Measurements from ENCODE around the gene FOXD4L1. TPM values are rescaled to one million over a fixed set of nuclear protein-coding genes. Genes with fewer than 3 reads are reported as not detected.
A peak's percentile ranks its signal among the peaks of the same experiment; 100 is the strongest.
"Not testable (repeated sequence)": the region's sequence is repeated elsewhere in the genome, so short reads cannot be mapped to it uniquely, and the experiment has no call there.

Gene FOXD4L1
- total and polyA plus RNA-seq, 9 of the 15 experiments (the other 6 are each of a cell fraction or from before 2014, with no cell fraction given), result 0.06 to 0.47 (median 0.22) TPM; not detected in 2

DNA sequence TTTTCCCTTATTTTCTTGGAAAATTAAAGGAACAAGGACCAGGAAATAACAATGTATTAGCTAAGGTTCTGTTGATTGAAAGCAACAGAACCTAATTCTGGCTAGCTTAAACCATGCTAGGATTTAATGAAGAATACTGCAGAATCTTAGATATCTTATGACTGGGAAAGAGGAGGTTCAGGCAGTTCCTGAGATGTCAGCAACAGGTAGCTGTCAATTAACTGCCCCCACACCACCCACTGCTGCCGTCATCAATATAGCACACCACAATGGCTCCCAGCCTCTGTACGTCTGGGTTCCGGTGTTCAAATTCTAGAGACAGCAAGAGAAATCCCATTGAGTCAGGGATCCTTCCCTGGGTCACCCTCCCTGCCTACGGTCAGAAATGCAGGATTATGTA is 34.5 kb downstream of the FOXD4L1 start:
- WGBS (ENCODE audit: insufficient coverage, low coverage, missing lambda C conversion rate), result no CpG with 5 or more reads among the region's 4 CpGs
- H3K36me3 ChIP-seq (ENCODE audit: control insufficient read depth, insufficient read depth, low read length); in situ Hi-C loops (cut with MboI); H2AFZ ChIP-seq (ENCODE audit: low read depth, low read length); H3K9ac ChIP-seq (ENCODE audit: insufficient read depth in 1 of 2, low read depth in 2 of 2, low read length in 2 of 2); ATAC-seq; H4K20me1 ChIP-seq (replicated peaks; ENCODE audit: control insufficient read depth, insufficient read depth, low read length); H3K79me2 ChIP-seq (ENCODE audit: control insufficient read depth, insufficient read depth, low read length); H3K9me3 ChIP-seq (replicated peaks; ENCODE audit: control insufficient read depth, insufficient read depth, low read depth, low read length); BruUV-seq (replicated peaks); H3K4me2 ChIP-seq (ENCODE audit: insufficient read depth, low read length); POLR2A ChIA-PET; H3K9me1 ChIP-seq (ENCODE audit: control insufficient read depth, insufficient read depth, low read length); FAIRE-seq; H3K4me1 ChIP-seq (replicated peaks in 1 of 2; ENCODE audit: control insufficient read depth in 2 of 2, insufficient read depth in 2 of 2, low read length in 2 of 2); H3K4me3 ChIP-seq; DNase-seq (ENCODE audit: extremely low read depth in 1 of 4, low spot score in 3 of 4); intact Hi-C loops (cut with micrococcal nuclease); CTCF ChIA-PET (ENCODE audit: low intra/inter-chr PET ratio); H3K27me3 ChIP-seq (ENCODE audit: control insufficient read depth in 2 of 2, insufficient read depth in 2 of 2, low read length in 2 of 2); H3K27ac ChIP-seq (ENCODE audit: extremely low read depth, low read depth, low read length): not testable (repeated sequence)

DNA sequence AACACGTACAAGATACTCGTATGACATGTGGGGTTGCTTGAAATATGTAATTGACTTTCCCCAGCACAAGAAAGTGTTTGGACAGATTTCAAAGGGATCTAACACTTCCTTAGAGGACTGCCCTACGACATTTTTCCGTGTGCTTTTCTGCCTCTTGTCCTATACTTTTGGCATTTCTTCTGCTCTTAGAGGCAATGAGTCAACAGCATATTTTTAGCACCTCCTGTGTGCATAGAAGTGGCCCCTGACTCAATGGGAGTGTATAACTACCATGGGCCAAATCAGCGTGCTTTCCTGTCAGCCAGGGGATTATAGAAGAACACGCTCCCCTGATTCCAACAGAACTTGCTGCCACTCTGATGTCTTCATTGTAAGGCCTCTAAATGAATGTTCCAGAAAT is 38.1 kb downstream of the FOXD4L1 start:
- H3K79me2 ChIP-seq (ENCODE audit: control insufficient read depth, insufficient read depth, low read length); H2AFZ ChIP-seq (ENCODE audit: low read depth, low read length); H3K4me1 ChIP-seq (replicated peaks in 1 of 2; ENCODE audit: control insufficient read depth in 2 of 2, insufficient read depth in 2 of 2, low read length in 2 of 2); H4K20me1 ChIP-seq (replicated peaks; ENCODE audit: control insufficient read depth, insufficient read depth, low read length); DNase-seq (ENCODE audit: extremely low read depth in 1 of 4, low spot score in 3 of 4); H3K27me3 ChIP-seq (ENCODE audit: control insufficient read depth in 2 of 2, insufficient read depth in 2 of 2, low read length in 2 of 2); H3K9ac ChIP-seq (ENCODE audit: insufficient read depth in 1 of 2, low read depth in 2 of 2, low read length in 2 of 2); POLR2A ChIA-PET; BruUV-seq (replicated peaks); in situ Hi-C loops (cut with MboI); H3K9me3 ChIP-seq (replicated peaks; ENCODE audit: control insufficient read depth, insufficient read depth, low read depth, low read length); intact Hi-C loops (cut with micrococcal nuclease); H3K4me2 ChIP-seq (ENCODE audit: insufficient read depth, low read length); H3K27ac ChIP-seq (ENCODE audit: extremely low read depth, low read depth, low read length); H3K4me3 ChIP-seq; H3K36me3 ChIP-seq (ENCODE audit: control insufficient read depth, insufficient read depth, low read length); H3K9me1 ChIP-seq (ENCODE audit: control insufficient read depth, insufficient read depth, low read length); CTCF ChIA-PET (ENCODE audit: low intra/inter-chr PET ratio); FAIRE-seq; ATAC-seq: not testable (repeated sequence)
- WGBS (ENCODE audit: insufficient coverage, low coverage, missing lambda C conversion rate), result 57% methylated on average over 1 of the region's 6 CpGs

DNA sequence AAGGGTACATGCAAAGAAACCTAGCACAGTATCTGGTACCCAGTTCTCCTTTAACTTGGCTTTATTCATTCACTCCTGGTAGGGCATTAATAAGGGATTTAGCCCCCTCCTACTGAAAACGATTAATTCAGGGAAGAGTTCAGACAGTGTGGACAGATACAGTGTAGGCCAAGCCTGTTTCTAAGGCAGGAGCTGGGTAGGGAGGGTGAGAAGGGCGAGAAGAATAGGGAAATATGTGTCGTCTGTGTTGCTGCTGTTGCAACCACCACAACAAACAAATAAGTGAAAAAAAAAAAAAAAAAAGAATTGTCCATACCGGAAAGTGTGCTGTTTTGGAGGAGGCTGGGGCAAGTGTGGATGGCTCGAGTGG is 42.4 kb downstream of the FOXD4L1 start:
- in situ Hi-C loops (cut with MboI); FAIRE-seq; DNase-seq (ENCODE audit: extremely low read depth in 1 of 4, low spot score in 3 of 4); intact Hi-C loops (cut with micrococcal nuclease); H3K79me2 ChIP-seq (ENCODE audit: control insufficient read depth, insufficient read depth, low read length); H3K27me3 ChIP-seq (ENCODE audit: control insufficient read depth in 2 of 2, insufficient read depth in 2 of 2, low read length in 2 of 2); H3K9me3 ChIP-seq (replicated peaks; ENCODE audit: control insufficient read depth, insufficient read depth, low read depth, low read length); BruUV-seq (replicated peaks); H3K4me3 ChIP-seq; POLR2A ChIA-PET; H4K20me1 ChIP-seq (replicated peaks; ENCODE audit: control insufficient read depth, insufficient read depth, low read length); CTCF ChIA-PET (ENCODE audit: low intra/inter-chr PET ratio); H3K9me1 ChIP-seq (ENCODE audit: control insufficient read depth, insufficient read depth, low read length); H3K27ac ChIP-seq (ENCODE audit: extremely low read depth, low read depth, low read length); H3K36me3 ChIP-seq (ENCODE audit: control insufficient read depth, insufficient read depth, low read length): not testable (repeated sequence)
- peak; percentile 41 for ATAC-seq
- peak overlapping the region; percentile 86 for H2AFZ ChIP-seq (ENCODE audit: low read depth, low read length)
- H3K4me2 ChIP-seq (ENCODE audit: insufficient read depth, low read length), result peak overlapping the region; percentile 74
- 0% methylated on average over 1 of the region's 5 CpGs for WGBS (ENCODE audit: insufficient coverage, low coverage, missing lambda C conversion rate)
- peak overlapping the region in 1 of 2 experiments; percentile 66; a peak in 1 of 4 replicates for H3K9ac ChIP-seq (ENCODE audit: insufficient read depth in 1 of 2, low read depth in 2 of 2, low read length in 2 of 2)
- H3K4me1 ChIP-seq (replicated peaks in 1 of 2; ENCODE audit: control insufficient read depth in 2 of 2, insufficient read depth in 2 of 2, low read length in 2 of 2), result peaks cover 0 to 11% of the 10 kb centered on the region in 2 experiments; a peak in 2 of 5 replicates

All from K562 (cell line).